NCI-H1930 (cell line): Measurements from ENCODE around the gene WDR74.
"Not testable (repeated sequence)": the region's sequence is repeated elsewhere in the genome, so short reads cannot be mapped to it uniquely, and the experiment has no call there.

Experiments used
- DNase-seq, 2 experiments: peaks; one replicate each; lab custom pipeline; 2025; lab: John Stamatoyannopoulos, UW

WDR74 gene

DNA sequence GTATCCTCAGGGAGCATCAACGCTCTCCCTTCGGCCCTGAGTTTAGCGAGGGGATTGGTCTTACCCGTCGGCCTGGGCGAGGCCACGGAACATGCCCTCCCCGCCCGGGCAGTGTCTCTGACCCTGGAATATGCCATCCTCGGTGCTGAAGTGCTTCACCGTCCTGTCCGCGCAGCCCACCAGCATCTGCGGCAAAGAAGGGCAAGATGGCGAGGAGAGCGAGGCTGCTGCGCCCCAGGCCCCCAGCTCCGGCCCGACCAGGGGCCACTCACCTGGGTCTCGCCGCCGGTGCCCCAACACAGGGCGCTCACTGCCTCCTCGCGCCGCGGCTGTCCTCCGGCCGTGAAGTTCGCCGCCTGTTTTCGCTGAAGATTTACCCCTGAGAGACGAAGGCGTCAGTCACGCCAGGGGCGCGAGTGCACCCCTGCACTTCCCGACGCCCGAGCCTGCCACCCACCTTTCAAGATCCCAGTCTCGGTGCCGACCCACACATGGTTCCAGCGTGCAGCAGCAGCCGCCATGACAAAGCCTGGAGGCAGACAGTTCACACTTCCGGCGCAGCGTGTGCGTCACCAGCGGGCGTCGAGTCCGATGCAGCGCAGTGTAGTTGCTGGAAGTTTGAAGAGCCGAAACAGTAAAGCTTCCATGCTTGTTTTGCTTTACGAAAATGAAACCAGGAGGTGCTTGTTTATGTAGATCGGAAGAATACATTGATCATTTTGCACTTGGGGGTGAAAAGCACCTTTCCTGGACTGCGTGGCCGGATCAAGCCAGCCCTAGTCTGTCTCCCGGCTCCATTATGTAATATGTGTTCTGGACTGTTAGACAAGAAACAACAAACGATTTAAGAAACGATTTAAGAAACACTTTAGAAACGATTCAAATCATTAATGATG is at the start of gene WDR74:
WDR74 (minus strand) TSS at position 541 of the 896 bp plus-strand sequence; CDS start at position 521, 20 bp downstream.
- peak; percentile 74 to 87 for DNase-seq

GRCh38 chr11:62889126-62889483 is 49.7 kb upstream of the WDR74 start:
- DNase-seq, result no peak

- DNase-seq, result no peak
These were observed 49.0 kb upstream of the WDR74 start for GRCh38 chr11:62888406-62888805.

DNA sequence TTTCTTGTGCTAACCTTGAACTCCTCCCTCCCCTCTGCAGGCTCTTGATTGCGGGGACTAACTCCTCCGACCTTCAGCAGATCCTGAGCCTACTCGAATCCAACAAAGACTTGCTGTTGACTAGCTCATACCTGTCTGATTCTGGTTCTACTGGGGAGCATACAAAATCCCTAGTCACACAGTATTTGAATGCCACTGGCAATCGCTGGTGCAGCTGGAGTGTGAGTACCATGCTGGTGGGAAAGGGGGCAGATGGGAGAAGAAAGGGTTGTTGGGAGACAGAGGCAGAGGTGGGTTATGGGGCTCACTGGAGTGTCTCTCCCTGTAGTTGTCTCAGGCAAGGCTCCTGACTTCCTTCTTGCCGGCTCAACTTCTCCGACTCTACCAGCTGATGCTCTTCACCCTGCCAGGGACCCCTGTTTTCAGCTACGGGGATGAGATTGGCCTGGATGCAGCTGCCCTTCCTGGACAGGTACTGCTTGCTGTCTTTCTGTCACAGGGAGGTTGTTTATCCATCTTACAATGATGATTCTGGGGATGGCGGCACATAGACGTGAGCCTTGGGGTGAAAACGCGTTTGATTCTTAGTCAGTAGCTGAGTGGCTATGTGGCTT is 45.9 kb upstream of the WDR74 start:
- DNase-seq, result no peak

DNA sequence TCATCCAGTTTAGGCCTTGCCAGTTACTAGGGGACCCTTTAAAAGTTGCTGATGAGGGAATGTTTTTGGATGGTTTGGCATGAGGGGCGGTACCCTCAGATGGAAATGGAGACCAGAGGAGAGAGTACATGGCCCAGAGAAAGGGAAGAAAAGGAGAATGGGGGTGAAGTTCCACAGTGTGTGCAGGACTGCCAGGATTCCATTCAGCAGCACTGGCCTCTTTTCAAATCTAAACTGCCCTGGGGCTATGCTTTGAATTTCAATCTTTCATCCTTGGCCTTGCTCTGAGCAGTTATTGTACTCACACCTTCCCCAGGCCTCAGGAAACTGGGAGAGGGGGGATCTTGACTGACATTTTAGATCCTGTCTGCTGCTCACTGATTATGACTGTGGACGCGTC is 44.3 kb upstream of the WDR74 start:
- DNase-seq, result no peak

DNA sequence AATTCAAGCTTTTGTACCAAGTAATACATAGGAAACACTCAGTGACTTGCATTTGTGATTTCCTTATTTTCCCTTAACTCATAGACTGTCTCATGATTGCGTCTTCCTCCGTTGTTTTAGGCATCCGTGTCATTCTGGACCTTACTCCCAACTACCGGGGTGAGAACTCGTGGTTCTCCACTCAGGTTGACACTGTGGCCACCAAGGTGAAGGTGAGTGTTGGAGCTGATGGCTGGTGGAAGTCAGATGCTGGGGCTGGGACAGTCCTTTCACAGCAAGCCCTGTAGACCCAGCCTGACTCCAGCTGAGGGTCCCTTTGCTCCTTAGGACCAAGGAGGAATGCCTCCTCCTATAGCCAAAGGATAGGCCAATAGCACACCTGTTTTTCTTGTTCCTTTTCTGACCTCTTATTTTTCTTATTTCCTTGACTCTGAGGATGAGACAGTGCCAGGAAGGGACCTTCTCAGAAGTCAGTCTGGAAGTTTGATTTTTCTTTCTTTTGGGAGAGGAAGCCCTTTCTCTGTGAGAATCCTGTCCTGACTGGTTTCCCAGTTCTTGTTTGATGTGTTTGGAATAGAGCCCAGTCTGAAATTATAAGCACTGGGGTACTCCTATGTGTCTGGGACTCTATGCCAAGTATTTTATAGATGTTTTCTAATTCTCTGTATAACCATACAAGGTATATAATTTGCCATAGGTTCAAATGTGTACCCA is 43.6 kb upstream of the WDR74 start:
- no peak for DNase-seq

- no peak for DNase-seq
These were observed 43.0 kb upstream of the WDR74 start for GRCh38 chr11:62882431-62882749.

- DNase-seq, result peak; percentile 85 to 90
These were observed 42.4 kb upstream of the WDR74 start for GRCh38 chr11:62881579-62882430.

GRCh38 chr11:62880803-62881578 is 41.6 kb upstream of the WDR74 start, which contains the start of gene SLC3A2:
Gene SLC3A2 (plus strand): TSS chr11:62880896. CDS start chr11:62881024, 128 bp downstream.
- peak; percentile 85 to 90 for DNase-seq

- peak in 1 of 2 experiments; percentile 9 for DNase-seq
These were observed 40.9 kb upstream of the WDR74 start for GRCh38 chr11:62880231-62880802.

DNA sequence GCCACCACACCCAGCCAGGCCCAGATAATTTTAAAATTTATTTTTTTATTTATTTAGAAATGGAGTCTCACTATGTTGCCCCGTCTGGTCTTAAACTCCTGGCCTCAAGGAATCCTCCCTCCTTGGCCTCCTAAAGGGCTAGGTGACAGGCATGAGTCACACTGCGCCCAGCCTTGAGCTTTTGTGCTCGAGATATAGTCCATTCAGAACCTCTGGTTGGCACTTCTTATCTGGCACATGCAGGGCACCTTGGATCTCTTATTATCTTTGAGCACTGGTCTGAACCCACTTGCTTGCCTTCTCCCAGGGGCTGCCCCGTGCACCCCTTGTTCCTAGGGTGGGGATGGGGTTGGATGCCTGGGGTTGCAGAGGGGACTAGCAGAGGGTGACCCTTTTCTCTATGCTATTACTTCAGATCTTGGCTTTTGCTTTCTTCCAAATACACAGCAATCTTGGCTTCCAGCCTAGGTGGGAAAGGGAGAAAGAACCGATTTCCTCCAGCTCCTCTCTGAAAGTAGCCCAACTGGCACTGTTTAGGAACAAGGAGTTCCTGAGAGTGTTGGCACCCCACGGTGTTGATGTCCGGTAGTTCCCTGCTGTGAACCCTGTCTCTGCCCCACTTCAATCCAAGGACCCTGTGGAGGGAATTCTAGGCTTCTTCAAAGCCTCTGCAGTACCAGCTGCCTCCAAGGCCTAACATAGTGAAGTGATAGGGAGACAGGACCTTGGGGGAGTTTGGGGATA is 40.0 kb upstream of the WDR74 start:
- no peak for DNase-seq

GRCh38 chr11:62876712-62877111 is 37.3 kb upstream of the WDR74 start:
- DNase-seq, result no peak

- no peak for DNase-seq
These were observed 36.5 kb upstream of the WDR74 start for GRCh38 chr11:62875698-62876478.

GRCh38 chr11:62874851-62875250 is 35.5 kb upstream of the WDR74 start:
- no peak for DNase-seq

- DNase-seq, result no peak
These were observed 26.2 kb upstream of the WDR74 start for GRCh38 chr11:62865635-62866034.

DNA sequence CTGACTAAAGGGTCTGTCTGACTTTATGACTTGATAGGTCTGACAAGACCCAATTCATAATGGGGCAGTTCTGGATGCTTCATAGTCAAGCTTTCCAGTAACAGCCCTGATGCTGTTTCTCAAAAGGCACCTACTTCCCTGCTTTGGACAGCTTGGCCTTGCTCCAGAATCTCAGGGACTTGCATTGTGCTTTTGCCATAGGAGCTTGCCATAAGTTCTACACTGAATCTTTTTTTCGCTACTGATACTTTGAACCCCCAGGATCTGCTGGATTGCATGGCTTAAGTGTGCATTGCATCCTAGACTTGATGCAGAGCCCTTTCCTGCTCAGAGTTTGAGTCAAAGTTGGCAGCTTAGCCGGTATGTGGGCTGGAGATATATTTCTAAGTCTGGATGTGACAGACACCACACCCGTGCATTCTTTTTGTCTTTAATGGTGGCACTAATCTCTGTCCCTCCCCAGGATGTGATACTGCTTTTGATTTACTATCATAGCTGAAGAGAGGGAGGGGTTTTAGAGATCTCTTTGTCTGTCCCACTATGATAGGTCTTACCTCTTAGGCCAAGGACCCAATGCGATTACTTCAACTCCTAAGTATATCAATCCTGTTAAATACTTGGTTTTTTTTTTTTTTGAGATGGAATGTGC is 24.4 kb upstream of the WDR74 start:
- DNase-seq, result no peak

- not testable (repeated sequence) for DNase-seq
These were observed 22.3 kb upstream of the WDR74 start for GRCh38 chr11:62861564-62862192.
